Hippocampal formation (tissue), 2 donors: ENCODE data around the gene GDF10.

Experiments used
- DNase-seq, 2 donors: peaks; one replicate each; lab custom pipeline; 2025; lab: John Stamatoyannopoulos, UW

The GDF10 gene

GRCh38 chr10:47269294-47269693 is 30.7 kb upstream of the GDF10 start:
- no peak for DNase-seq

GRCh38 chr10:47276071-47276470 is 23.9 kb upstream of the GDF10 start:
- no peak for DNase-seq

GRCh38 chr10:47276576-47277351 is 23.2 kb upstream of the GDF10 start:
- DNase-seq = no peak

- DNase-seq = no peak
Measured at GRCh38 chr10:47277352-47278151, 22.4 kb upstream of the GDF10 start.

- no peak for DNase-seq
Measured at GRCh38 chr10:47278152-47278473, 21.9 kb upstream of the GDF10 start.

GRCh38 chr10:47278720-47279119 is 21.3 kb upstream of the GDF10 start:
- DNase-seq = no peak

GRCh38 chr10:47279276-47279675 is 20.7 kb upstream of the GDF10 start:
- no peak for DNase-seq

GRCh38 chr10:47282005-47282656 is 17.9 kb upstream of the GDF10 start:
- no peak for DNase-seq

- no peak for DNase-seq
Measured at GRCh38 chr10:47282657-47283018, 17.4 kb upstream of the GDF10 start.

GRCh38 chr10:47283101-47283630 is 16.8 kb upstream of the GDF10 start:
- DNase-seq = no peak

GRCh38 chr10:47283848-47284247 is 16.1 kb upstream of the GDF10 start:
- no peak for DNase-seq

- no peak for DNase-seq
Measured at GRCh38 chr10:47285381-47286115, 14.4 kb upstream of the GDF10 start.

GRCh38 chr10:47286116-47286505 is 13.9 kb upstream of the GDF10 start:
- no peak for DNase-seq

- DNase-seq = no peak
Measured at GRCh38 chr10:47286591-47287315, 13.2 kb upstream of the GDF10 start.

- DNase-seq = no peak
Measured at GRCh38 chr10:47287365-47287802, 12.6 kb upstream of the GDF10 start.

- no peak for DNase-seq
Measured at GRCh38 chr10:47287805-47288204, 12.2 kb upstream of the GDF10 start.

GRCh38 chr10:47288236-47288635 is 11.8 kb upstream of the GDF10 start:
- no peak for DNase-seq

- no peak for DNase-seq
Measured at GRCh38 chr10:47288916-47289495, 11.0 kb upstream of the GDF10 start.

- no peak for DNase-seq
Measured at GRCh38 chr10:47289921-47290320, 10.1 kb upstream of the GDF10 start.

- no peak for DNase-seq
Measured at GRCh38 chr10:47290338-47290737, 9.7 kb upstream of the GDF10 start.

GRCh38 chr10:47291682-47292081 is 8.3 kb upstream of the GDF10 start:
- DNase-seq = no peak
